ENCODE measurements around the gene THPO. TPM values are rescaled to one million over a fixed set of nuclear protein-coding genes. Genes with fewer than 3 reads are reported as not detected.

Gene THPO
- total RNA-seq, 2 donors from 2014 or later, result 0.55 TPM; not detected in 1

GRCh38 chr3:184383033-184383740 is 5.2 kb upstream of the THPO start:
- DNase-seq (ENCODE audit: low spot score), result no peak
- Histone ChIP-seq H3K27me3 (no peaks in the 10 kb centered on the region), H3K36me3 (no peaks in the 10 kb centered on the region), H3K4me1 (peaks cover 0 to 24% of the 10 kb centered on the region in 2 donors), H3K27ac (no peak overlapping the region), H3K9me3 (no peaks in the 10 kb centered on the region), H3K4me3 (no peak overlapping the region)
- TF ChIP-seq CTCF (IDR thresholded peaks at IDR 0.05), result no peak

GRCh38 chr3:184382326-184383032 is 4.5 kb upstream of the THPO start:
- peaks cover 0 to 24% of the 10 kb centered on the region in 2 donors for H3K4me1 ChIP-seq
- no peak overlapping the region for H3K27ac ChIP-seq
- no peak for DNase-seq (ENCODE audit: low spot score)
- TF ChIP-seq CTCF (IDR thresholded peaks at IDR 0.05), result no peak
- H3K27me3 ChIP-seq, result no peaks in the 10 kb centered on the region
- H3K9me3 ChIP-seq, result no peaks in the 10 kb centered on the region
- H3K36me3 ChIP-seq, result no peaks in the 10 kb centered on the region
- no peak overlapping the region for H3K4me3 ChIP-seq

DNA sequence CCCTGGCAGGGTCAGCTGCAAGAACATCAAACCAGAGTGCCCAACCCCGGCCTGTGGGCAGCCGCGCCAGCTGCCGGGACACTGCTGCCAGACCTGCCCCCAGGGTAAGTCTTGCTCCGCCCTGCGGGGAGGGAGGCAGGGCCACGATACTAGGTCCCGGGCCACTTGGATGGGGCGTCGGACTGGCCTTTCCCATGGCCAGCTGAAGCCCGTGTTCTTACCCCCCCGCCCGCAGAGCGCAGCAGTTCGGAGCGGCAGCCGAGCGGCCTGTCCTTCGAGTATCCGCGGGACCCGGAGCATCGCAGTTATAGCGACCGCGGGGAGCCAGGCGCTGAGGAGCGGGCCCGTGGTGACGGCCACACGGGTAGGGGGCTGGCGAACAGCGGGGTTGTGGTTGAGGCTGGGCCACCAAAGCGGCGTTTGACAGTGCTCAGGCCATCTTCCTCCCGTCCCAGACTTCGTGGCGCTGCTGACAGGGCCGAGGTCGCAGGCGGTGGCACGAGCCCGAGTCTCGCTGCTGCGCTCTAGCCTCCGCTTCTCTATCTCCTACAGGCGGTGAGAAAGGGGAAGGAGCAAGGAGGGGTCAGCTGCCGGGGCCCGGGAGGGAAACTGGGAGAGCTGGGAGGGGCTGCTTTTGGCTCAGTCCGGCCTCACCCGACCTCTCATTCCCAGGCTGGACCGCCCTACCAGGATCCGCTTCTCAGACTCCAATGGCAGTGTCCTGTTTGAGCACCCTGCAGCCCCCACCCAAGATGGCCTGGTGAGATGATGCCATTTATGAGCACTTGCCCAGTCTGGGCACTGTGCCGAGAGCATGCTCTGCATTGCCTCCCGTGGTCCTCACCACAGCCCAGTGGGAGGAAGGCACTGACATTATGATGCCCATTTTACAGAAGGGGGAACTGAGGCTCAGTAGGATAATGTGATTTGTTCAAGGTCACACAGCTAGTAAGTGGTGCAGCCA is 3.5 kb upstream of the THPO start:
- peaks cover 0 to 24% of the 10 kb centered on the region in 2 donors for H3K4me1 ChIP-seq
- H3K9me3 ChIP-seq, result no peaks in the 10 kb centered on the region
- H3K4me3 ChIP-seq, result peak overlapping the region; percentile 50 to 55
- no peaks in the 10 kb centered on the region for H3K36me3 ChIP-seq
- peak overlapping the region; percentile 17 to 50 for H3K27ac ChIP-seq
- peak; percentile 67 for DNase-seq (ENCODE audit: low spot score)
- no peaks in the 10 kb centered on the region for H3K27me3 ChIP-seq
- no peak for TF ChIP-seq CTCF (IDR thresholded peaks at IDR 0.05)

DNA sequence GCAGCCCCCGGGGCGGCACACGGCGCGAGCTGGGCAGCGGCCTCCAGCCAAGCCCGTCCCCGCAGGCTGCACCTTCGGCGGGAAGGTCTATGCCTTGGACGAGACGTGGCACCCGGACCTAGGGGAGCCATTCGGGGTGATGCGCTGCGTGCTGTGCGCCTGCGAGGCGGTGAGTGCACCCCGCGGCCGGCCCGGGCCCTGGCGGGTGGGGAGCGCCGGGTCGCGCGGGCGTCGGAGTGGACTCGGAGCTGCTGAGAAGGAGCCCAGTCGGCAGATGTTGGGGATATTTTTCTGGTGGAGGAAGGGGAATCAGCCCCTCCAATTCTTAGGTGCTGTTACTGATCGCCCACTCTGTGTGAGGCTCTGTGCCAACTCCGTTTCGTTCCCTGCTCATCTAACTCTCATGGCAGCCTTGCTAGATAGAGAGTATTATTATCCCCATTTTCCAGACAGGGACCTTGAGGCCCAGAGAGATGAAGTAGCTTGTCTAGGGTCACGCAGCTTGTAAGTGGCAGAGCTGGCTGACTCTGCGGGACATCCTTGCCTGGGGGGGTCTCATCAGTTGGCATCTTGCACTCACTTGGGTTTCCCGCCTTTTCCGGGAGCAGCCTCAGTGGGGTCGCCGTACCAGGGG is 2.7 kb upstream of the THPO start:
- Histone ChIP-seq H3K4me3 (peak overlapping the region; percentile 50 to 55), H3K27me3 (no peaks in the 10 kb centered on the region), H3K27ac (peak overlapping the region; percentile 17 to 50), H3K9me3 (no peaks in the 10 kb centered on the region), H3K4me1 (peaks cover 0 to 24% of the 10 kb centered on the region in 2 donors), H3K36me3 (no peaks in the 10 kb centered on the region)
- DNase-seq (ENCODE audit: low spot score), result no peak
- no peak for TF ChIP-seq CTCF (IDR thresholded peaks at IDR 0.05)

DNA sequence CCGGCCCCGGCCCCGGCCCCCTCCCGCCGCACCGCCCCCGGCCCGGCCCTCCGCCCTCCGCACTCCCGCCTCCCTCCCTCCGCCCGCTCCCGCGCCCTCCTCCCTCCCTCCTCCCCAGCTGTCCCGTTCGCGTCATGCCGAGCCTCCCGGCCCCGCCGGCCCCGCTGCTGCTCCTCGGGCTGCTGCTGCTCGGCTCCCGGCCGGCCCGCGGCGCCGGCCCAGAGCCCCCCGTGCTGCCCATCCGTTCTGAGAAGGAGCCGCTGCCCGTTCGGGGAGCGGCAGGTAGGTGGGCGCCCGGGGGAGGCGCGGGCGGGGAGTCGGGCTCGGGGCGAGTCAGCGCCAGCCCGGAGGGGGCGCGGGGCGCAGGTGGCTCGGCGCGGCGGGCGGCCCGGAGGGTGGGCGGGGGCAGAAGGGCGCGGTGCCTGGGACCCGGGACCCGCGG is 2.2 kb upstream of the THPO start:
- peak overlapping the region in 1 of 2 donors; percentile 50 for H3K27ac ChIP-seq
- no peaks in the 10 kb centered on the region for H3K9me3 ChIP-seq
- no peaks in the 10 kb centered on the region for H3K27me3 ChIP-seq
- H3K36me3 ChIP-seq, result no peaks in the 10 kb centered on the region
- H3K4me1 ChIP-seq, result peaks cover 0 to 24% of the 10 kb centered on the region in 2 donors
- DNase-seq (ENCODE audit: low spot score), result no peak
- no peak for TF ChIP-seq CTCF (IDR thresholded peaks at IDR 0.05)
- H3K4me3 ChIP-seq, result peak overlapping the region; percentile 50 to 55
